Fibroblast of gingiva (primary cell): Measurements from ENCODE around the gene OTOG.

Experiments
- DNase-seq: peaks from one replicate; pipeline ENCODE4 v3.0.0-alpha.2; 2011; ENCODE audit warnings: low read depth

OTOG gene

DNA sequence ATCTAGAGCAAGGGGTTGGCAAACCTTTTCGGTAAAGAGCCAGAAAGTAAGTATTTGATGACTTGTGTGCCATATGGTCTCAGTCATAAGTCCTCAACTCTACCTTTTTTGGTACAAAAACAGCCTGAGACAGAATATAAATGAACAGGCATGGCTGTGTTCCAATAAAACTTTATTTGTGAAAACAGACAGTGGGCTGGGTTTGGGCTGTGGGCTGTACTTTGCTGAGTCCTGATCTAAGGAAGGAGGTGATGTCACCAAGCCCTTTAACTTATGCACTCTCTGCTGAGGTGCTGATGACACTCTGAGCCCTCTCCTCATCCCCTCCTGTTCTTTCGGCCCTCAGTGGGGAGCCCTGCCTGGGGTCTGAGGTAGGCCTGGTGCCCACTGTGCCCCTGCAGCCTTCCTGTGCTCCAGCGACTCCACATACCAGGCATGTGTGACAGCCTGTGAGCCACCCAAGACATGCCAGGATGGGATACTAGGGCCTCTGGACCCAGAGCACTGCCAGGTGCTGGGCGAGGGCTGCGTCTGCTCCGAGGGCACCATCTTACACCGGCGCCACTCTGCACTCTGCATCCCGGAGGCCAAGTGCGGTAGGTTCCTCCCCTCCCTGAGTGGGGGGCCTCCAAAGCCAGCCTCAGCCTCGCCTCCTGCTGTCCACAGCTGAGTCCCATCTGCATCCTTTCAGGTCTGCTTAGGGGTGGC is 86.4 kb downstream of the OTOG start:
- DNase-seq = no peak

DNA sequence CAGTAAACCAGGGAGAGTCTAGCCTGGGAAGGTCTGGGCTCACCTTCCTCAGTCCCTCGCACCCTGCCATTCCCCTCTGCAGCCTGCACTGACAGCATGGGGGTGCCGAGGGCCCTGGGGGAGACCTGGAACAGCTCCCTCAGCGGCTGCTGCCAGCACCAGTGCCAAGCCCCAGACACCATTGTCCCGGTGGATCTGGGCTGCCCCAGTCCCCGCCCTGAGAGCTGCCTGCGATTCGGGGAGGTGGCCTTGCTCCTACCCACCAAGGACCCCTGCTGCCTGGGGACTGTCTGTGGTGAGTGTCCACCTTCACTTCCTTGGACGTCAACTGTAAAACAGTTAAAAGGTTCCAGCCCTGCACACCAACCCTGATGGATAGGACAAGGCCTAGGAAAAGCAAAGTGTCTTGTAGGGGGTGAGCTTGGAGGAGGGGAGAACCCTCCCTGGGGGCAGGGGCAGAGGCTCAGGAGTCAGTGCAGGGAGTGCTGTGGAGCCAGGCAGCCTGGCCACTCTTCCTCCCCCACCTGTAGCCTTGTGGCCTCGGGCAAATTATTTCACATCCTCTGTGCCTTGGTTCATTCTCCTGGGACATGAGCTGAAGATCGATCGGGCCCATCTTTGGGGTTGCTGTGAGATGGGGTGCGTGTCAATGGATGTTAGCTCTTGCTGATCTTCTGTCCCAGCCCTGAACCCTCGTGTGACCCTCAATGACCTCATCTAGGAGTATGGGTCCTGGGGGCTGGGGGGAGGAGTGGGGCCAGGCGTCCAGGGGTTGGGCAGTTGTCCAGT is 87.1 kb downstream of the OTOG start:
- no peak for DNase-seq

DNA sequence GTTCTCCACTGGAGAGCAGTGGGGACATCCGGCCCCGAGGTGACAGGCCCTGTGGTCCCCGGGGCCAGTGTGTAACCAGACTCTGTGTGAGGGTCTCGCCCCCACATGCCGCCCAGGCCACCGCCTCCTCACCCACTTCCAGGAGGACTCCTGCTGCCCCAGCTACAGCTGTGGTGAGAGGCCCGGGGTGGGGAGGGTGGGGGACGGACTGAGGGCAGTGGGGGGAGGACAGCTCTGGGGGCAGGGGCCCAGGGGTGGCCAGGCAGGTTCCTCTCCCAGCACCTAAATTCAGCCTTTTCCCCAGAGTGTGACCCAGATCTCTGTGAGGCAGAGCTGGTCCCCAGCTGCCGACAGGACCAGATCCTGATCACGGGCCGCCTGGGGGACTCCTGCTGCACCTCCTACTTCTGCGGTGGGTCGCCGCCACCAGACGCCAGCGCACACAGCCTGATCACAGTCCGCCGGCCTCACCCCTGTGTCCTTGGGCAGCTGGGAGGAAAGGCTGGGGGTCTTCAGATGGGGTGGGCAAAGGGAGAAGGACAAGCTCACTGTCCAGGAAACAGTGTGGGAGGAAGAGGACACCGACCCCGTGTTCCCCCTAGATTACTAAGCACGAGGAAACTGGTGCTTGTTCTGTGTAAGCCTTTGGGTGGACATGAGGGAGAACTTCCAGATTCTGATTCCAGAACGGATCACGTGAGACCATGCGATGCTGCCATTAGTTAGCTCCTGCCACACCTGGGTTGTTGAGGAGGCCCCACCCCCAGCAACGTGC is 87.9 kb downstream of the OTOG start:
- DNase-seq = no peak

DNA sequence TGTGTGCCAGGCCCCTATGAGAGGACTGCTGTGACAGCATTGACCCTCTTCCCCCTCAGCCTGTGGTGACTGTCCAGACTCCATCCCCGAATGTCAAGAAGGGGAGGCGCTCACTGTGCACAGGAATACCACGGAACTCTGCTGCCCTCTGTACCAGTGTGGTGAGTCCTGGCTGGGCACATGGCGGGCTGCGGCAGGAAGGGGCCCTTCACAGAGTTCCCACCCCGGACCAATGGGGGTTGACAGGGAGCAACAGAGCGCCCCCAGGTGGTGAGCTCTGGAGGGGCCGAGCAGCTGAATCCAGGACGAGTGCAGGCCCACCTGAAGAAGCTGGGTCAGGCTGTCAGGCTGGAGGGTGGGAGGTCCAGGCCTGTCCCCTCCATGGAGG is 88.5 kb downstream of the OTOG start:
- no peak for DNase-seq

DNA sequence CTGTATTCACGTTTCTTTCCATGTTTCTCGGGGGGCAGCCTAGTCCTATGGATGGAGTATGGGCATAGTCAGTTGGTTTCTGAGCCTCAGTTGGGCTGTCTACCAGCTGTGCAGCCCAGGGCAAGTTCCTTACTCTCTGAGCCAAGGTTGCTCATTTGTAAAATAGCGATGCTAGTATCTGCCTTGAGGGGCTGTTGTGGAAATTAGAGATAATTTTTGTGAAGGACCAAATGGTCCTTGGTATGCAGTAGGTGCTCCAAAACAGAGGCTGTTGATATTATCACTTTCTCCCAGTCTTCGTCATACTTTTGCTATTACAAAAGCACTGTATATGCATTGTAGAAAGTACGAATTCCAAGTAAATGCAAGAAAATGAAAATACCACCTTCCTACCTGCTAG is 89.7 kb downstream of the OTOG start:
- no peak for DNase-seq

DNA sequence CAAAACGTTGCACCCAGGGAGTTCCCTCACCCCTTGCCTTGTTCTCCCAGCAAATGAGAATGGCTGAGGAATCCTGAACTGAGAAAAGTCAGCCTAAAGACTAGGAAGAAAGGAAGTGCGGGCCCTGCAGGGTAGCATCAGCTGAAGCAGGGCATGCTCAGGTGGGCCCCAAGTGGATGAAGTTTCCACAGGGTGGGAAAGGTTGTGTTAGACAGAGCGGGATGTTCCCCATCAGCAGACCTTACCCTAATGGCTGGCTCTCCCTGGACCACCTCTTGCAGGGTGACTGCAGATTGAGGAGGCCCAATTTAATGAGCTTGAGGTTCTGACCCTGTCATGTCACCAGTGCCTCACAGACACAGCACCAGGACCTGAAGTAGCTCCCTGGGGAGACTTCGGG is 90.8 kb downstream of the OTOG start:
- DNase-seq = no peak

DNA sequence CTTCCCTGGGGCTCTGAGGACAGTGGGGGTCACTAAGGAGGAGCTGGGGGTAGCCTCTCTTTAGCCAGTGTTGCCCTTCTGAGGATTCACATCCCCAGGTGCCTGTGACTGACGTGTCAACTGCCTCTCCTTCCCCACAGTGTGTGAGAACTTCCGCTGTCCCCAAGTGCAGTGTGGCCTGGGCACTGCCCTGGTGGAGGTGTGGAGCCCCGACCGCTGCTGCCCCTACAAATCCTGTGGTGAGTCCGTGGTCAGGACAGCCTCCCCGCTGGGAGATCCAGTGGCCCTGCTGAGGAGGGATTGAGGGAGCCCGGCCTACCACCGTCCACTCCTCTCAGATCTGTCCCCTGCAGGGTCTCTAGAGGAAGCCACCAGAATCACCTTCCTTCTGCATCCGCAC is 91.3 kb downstream of the OTOG start:
- no peak for DNase-seq

DNA sequence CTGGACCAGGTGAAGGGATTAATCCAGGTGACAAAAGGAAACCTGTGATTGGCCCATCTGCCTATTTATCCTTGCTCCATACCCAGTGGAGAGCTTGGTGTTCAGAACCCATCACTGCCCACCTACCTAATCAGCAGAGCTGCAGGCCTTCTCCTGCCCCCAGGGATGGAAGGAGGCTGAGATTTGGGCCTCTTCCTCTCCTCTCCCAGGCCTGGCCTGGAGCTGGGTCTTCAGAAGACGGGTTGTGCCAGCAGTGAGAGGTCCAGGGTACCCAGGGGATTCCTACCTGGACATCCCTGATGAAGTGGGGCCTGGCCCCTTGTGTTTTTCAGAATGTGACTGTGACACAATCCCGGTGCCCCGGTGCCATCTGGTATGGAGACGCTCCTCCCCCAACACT is 92.0 kb downstream of the OTOG start:
- DNase-seq = no peak

DNA sequence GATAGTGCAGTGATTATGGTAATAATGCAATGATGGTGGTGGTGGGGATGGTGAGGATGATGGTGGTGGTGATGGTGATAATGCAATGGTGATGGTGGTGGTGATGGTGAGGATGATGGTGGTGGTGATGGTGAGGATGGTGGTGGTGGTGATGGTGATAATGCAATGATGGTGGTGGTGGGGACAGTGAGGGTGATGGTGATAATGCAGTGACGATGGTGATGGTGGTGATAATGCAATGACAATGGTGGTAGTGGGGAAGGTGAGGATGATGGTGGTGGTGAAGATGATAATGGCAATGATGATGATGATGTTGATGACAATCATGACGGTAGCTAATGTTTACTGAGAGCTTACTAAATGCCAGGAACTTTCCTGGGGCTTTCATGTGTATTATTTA is 92.7 kb downstream of the OTOG start:
- DNase-seq = no peak

DNA sequence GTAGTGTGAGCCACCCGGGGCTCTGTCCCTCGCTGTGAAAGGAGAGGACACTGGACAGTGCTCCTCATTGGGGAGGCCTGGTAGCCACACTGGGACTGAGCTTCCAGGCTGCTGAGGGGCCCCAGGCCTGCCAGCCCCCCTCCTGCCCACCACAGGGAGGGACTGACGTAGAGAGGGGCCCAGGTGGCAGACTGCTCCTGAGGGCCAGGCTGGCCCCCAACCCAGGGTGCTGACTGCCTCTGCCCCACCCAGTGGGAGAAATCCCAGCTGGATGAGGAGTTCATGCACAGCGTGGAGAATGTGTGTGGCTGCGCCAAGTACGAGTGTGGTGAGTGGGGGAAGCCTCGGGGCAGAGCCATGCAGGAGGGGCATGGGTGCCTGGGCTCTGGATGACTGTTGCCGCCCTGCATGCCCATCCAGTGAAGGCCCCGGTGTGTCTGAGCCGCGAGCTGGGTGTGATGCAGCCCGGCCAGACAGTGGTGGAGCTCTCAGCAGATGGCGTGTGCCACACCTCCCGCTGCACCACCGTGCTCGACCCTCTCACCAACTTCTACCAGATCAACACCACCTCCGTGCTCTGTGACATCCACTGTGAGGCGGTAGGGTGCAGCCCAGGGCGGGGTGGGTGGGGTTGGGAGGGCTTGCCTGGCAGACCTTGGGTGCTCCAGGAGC is 93.6 kb downstream of the OTOG start:
- DNase-seq = no peak

DNA sequence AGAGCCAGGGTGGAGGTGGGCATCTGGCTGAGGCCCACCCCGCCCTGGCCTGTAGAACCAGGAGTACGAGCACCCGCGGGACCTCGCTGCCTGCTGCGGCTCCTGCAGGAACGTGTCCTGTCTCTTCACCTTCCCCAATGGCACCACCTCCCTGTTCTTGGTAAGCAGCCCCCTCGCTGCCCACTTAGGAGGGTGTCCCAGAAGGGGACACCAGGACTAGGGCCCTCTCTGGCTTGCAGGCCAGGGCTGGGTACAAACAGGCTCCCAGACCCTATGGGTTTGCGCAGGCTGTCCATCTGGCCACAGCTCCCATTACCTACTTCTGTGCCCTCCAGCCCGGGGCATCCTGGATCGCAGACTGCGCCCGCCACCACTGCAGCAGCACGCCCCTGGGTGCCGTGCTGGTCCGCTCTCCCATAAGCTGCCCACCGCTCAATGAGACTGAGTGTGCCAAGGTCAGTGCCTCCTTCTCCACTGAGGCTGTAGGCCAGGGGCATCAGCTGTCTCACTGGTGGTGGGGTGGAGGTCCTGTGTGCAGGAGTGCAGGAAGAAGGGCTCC is 94.8 kb downstream of the OTOG start:
- no peak for DNase-seq

DNA sequence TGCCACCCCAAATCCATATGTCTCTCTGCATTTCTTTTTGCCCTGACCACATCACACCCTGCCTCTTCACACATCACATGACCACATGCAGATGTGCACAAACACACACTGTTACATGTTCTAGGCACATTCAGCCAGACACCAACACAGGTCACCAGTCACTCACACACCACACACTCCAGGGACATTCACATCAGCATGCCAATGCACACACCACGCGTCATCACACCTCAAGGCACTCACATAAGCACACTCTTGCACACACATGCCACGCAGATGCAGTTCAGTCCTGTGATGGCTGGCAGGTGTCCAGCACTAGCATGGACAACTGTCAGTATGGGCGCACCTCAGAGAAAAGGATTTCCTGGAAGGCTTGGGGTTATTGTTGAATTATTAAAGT is 95.3 kb downstream of the OTOG start:
- DNase-seq = no peak

DNA sequence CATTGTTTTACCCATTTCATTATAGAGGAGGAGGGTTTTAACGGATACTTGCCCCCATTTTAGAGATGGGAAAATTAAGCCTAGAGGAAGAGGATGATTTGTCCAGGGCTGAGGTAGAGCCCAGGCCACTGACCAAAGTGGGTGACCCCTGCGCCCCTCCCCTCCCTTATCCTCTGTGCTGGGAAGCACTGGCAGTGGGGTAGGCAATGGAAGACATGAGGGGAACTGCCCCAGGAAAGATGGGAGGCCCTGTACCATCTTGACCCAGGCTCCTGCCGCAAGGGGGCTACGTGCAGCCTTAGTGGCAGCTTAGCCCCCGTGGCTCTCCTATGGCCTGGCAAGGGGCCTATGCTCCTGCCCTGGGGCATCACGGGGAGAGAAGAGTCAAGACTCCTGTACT is 95.9 kb downstream of the OTOG start:
- DNase-seq = no peak

DNA sequence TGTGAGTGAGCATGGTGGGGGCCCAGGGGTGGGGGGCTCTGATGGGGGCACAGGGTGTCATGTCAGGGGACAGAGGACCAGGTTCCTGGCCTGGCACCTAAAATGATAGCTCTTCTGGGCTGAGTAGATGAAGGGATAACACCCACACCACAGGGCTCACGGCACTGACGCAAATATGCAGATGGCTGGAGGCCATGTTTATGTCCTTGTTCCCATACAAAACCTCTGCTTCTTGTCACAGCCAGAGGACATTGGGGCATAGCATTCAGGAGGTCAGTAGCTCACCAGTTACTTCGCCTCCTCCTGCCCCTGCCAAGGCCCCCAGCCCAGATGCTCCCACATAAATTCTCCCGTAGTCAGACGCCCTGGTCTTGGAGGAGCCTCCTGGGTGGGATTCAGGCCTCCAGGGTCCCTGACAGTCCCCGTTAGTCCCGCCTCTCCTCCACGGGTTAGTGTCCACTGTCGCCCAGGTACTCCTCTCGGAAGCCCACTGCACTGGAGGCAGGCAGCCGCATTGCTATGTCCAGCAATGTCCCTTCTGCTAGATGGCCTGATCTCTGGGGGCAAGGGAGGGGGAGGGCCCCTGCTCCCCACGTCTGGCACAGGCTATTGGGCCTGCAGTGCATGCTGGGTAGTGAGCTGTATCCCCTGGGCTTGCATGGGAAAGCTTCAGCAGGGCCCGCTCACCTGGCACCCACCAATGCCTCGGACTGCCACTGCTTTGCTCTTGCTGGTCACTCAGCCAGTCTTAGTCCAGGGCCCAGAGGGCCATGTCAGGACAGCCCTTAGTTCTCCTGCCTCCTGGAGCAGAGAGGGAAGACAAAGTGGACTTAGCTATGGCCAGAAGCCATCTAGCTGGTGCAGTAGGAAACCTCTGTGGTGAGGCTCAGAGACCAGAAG is 96.7 kb downstream of the OTOG start:
- DNase-seq = no peak

DNA sequence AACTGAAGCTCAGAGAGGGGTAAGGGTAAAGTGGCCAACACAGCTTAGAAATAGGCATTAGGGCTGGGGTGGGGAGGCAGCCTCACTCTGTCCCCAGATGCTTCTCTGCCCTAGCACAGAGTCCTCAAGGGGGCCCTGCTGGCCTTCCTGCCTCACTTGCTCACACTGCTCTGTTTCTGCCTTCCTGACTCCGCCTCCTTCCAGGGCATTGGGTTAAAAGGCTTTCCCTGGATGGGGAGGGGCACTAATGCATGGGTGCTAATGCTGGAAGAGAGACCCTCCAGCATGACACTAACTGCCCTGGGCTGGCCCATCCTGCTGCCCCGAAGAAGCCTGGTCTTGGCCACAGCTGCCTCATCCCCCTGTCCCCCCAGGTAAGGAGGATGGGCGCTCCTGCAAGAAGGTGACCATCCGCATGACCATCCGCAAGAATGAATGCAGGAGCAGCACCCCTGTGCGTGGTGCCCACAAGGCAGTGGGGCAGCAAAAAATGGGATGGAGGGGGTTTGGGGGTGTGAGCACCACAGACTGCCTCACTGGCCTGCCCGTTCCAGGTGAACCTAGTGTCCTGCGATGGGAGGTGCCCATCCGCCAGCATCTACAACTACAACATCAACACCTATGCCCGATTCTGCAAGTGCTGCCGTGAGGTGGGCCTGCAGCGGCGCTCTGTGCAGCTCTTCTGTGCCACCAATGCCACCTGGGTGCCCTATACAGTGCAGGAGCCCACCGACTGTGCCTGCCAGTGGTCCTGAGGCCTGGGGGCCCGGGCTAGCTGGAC is 98.3 kb downstream of the OTOG start:
- DNase-seq = no peak

DNA sequence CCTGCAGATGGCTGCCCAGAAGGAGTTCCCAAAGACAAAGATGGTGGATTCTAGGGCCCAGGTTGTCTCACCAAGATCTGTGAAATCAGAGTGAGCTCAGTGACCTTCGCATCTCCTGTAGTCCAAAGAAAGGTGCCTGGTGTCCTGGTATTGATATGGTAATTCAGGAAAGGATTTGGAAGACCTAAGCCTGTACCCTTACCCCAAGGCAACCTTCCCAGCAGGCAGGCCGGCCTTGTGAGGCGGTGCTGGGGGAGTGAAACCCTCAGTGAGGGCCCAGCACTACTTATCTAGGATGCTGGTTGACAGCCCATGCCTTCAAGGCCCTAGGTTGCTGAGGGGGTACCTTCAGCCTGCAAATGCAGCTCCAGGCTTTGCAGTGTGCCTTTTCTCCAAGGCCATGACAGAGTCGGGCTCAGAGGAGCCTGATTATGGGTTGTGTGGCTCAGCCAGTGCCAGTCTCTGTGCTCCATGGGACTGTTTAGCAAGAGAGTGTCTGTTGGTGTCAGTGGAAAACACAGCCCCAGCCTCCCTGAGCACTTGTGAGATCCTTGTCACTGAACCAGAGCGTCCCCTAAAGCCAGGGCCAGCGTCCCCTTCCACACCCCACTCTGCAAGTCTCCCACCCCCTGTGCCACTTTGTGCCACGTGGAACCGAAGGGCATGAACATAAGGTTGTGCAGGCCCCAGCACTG is 99.5 kb downstream of the OTOG start:
- DNase-seq = no peak

DNA sequence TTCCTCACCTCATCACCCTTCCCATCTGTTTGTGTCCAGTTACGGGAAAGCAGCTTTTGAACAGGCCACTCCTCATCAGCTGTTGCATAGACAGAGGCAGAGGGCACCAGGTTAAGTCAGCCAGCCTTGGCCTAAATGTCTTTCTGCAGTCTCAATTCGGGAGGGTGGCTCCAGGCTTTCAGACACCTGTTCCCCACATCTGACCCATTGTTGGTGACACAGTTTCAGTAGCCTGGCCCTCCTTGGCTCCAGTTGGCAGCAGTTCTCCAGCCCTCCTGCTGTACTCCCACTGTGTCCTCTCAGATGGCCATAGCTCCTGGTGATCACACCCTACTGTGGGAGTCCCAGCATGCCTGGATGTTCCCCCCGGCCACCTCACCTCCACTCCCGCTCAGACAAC is 101.5 kb downstream of the OTOG start:
- no peak for DNase-seq

DNA sequence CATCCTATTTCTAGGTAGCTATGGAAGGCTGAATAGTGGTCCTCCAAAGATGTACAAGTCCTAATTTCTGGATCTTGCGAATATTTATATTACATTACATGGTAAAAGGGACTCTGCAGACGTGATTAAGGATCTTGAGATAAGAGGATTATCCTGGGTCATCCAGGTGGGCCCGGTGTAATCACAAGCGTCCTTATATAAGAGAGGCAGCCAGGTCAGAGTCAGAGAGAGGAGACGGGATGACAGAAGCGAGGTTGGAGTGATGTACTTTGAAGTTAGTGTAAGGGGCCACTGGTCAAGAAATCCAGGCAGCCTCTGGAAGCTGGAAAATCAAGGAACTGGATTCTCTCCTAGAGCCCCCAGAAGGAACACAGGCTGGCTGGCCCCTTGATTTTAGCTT is 102.2 kb downstream of the OTOG start:
- DNase-seq = no peak

DNA sequence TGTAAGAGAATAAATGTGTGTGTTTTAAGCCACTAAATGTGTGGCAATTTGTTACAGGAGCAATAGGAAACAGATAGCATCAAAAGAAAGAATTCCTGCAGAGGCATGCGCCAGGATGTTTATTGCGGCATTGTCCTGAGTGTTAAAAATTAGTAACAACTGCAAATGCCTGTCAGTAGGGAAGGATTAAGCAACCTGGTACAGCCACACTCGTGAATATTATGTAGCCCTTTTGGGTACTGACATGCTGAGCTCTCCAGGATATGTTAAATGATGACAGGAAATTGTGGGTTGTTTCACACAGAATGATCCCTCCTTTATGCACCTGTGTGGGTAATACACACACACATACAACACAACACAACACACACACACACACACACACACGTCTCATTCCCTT is 102.6 kb downstream of the OTOG start:
- no peak for DNase-seq
